HK-2 (cell line): ENCODE results near the gene SLC5A4.

Experiments
- DNase-seq: peaks from one replicate; pipeline ENCODE4 v3.0.0-alpha.2; 2018; ENCODE audit not compliant: unreplicated experiment

SLC5A4 gene

DNA sequence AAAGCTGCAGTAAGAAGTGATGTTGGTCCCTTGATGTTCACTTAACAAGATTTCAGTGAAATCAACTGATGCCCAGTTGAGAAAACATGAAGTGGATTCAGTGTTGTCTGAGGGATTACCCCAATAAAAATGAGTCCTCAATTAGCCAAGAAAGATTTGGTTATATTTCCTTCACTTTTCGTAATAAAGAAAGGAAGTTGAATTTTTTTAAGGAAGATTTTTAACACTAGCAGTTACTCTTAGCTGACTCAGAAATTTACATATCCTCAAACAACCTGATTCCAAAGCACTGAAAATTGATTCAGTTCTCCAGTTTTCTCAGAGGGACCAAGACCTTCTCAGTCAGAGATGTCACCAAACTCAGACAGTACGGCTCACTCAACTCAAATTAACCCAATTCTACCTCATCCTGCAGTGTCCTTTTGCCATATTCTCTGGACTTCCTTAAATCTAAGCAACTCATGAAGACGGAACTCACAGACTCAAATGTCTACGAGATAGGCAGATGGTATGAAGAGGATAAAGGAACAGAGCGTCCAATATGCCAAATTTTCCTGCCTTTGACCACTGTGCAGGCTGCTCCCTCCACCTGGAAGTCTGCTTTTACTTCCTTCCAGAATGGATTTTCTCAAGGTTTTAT lies 22.8 kb downstream of the SLC5A4 start:
- no peak for DNase-seq

DNA sequence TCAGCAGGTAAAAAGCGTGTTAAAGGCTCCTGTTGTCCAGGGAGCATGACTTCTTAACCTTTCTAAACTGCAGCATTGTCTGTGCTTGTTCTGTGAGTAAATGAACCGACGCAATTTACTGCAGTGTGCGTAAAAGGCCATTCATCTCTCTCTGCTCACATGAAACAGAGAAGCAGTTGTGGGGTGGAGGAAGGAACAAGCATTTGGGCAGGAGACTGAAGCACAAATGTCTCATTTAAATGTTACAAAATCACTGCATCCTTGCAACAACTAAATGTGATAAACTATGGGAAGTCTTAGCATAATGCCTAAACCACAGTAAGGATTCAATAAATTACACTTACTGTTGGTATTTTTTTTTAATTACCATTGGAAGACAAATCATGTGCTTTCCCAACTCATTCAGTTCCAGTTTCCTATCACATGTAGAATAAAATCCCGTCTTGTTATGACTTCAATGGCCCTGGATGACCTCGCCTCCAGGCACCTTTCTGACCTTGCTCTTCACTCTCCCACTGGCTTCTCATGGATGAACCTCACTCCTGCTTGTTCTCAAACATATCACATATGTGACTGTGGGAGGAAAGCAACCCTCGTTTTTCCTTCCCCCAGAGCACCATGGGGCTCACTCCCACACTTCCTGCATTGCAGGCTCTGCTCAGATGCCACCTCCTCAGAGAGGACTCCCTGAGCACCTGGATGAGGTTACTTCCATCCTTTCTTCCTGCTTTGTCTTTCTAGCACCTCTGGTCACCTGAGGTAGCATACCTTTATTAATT lies 28.6 kb downstream of the SLC5A4 start:
- DNase-seq, result no peak

DNA sequence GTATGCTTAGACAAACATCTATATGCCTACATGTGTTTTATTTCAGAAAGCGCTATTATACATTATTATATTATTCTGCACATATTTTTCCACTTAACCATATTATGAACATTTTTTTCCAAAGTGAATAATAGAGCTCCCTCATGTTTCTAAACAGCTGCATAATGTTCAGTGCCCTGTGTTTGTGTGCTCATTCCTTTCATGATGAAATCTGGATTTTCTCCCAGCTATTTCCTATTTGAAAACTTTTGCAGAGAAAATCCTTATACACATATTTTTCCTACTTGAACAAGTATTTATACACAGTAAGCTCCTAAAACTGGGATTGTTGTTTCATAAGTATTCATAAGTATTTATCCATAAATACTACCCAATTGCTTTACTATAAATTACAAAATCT lies 32.2 kb downstream of the SLC5A4 start:
- DNase-seq, result no peak

DNA sequence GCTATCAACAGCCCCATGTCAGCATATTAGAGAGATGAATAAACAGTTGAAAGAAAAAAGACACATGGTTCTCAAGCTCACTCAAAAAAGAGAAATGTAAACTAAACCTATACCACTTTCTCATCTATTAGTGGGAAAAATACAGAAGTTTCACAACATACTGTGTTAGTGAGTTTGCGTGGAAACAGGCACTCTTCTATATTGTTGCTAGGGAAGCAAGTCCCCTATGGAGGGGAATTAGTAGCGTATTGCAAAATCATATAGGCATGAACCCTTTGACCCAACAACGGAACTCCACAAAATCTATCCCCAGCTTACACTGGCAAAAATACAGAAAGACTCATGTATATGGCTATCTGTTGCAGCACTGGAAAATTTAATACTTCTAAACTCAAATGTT lies 36.1 kb downstream of the SLC5A4 start:
- DNase-seq, result no peak

DNA sequence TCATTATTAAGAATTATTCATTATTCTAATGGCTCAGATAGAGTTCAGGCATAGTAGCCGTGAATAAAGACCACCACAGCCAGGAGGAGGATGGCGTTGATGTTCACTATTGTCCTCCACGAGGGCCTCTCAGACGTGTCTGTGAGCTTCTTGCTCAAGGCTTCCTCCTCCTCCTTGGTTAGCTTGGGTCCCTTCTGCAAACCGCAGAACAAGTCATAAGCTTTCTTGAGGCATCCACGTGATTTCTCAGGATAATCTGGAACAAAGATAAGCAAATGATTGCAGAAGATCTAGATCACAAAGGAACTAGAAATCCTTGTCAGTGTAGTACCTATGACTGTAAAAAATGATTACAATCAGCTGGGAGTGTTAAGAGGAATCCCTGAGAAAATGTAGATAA lies 36.7 kb downstream of the SLC5A4 start:
- DNase-seq, result no peak

DNA sequence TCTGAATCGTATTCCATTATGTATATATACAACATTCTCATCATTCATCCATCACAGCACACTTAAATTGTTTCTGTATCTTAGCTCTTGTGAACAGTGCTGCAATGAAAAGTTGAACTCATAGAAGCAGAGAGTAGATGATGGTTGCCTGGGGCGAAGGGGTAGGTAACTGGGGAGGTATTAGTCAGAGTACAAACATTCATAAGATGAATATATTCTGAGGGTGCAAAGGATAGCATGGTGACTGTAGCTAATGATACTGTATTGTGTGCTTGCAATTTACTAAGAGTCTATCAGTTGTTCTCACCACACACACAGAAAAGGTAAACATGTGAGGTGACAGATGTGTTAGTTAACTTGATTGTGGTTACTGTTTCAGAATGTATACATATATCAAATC lies 37.7 kb downstream of the SLC5A4 start:
- no peak for DNase-seq

DNA sequence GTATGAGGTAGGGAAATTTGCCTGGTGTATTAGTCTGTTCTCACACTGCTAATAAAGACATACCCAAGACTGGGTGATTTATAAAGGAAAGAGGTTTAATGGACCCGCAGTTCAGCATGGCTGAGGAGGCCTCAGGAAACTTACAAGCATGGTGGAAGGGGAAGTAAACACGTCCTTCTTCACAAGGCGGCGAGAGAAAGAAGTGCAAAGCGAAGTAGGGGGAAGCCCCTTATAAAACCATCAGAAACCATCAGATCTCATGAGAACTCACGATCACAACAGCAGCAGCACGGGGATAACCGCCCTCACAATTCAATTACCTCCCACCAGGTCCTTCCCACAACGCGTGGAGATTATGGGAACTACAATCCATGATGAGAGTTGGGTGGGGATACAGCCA lies 38.2 kb downstream of the SLC5A4 start:
- DNase-seq, result no peak

DNA sequence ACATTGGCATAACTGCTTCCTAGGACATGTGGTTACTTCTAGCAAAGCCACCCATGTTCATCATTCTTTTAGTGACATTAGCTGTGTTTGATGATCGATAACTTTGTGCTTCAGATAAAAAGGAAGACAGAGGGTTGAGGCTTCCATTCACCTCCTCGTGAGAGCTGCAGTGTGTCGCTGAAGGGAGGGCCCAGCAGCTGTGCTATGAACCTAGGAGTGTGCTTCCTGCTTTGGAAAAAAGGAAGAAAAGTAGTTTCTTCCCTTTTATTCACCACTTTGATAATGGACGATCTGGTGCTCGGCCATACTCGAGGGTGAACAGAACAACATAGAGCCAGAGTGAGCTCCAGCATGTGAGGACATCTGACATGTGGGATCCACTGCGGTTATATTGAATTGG lies 44.1 kb downstream of the SLC5A4 start:
- no peak for DNase-seq

DNA sequence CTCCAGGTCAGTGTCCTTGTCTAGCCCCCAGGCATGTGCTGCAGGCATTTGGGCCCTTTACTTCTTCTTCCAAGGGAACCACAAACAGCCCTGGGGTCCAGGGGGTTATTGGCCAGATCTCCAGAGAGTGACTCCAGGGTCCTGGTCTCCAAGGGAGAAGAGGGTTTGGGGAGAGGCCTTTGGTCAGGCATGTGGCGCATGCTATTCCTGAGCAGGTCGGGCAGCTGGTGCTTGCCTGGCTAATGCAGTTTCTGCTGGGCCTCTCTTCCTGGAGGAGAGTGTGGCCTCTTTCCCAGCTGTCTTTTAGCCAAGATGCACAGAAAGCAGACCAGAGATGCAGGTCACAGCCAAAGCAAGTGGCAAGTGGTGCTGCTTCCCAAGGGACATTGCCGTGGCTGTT lies 46.5 kb downstream of the SLC5A4 start:
- DNase-seq, result no peak

DNA sequence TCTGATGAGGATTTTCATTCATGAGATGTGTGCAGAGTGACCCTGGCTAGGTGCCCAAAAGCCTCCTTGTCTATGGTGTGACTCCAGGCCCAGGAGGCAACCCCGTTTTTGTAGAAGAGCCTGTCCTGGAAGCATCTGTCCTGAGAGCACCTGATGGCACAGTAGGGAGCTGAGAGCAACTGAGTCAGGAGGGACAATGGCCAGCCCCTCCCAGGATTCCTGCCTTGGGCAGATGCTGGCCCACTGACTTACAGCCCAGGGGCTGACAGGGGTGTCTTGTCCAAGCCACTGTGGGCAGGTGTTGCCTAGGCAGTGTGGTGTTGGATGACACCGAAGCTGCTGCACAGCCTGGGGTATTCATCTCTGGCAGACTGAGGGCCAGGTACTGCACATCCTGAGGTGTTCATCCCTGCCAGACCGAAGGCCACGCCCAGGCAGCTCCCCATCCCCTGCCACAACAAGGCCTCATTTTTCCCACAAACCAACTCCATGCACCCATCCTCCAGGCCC lies 47.1 kb downstream of the SLC5A4 start:
- no peak for DNase-seq

DNA sequence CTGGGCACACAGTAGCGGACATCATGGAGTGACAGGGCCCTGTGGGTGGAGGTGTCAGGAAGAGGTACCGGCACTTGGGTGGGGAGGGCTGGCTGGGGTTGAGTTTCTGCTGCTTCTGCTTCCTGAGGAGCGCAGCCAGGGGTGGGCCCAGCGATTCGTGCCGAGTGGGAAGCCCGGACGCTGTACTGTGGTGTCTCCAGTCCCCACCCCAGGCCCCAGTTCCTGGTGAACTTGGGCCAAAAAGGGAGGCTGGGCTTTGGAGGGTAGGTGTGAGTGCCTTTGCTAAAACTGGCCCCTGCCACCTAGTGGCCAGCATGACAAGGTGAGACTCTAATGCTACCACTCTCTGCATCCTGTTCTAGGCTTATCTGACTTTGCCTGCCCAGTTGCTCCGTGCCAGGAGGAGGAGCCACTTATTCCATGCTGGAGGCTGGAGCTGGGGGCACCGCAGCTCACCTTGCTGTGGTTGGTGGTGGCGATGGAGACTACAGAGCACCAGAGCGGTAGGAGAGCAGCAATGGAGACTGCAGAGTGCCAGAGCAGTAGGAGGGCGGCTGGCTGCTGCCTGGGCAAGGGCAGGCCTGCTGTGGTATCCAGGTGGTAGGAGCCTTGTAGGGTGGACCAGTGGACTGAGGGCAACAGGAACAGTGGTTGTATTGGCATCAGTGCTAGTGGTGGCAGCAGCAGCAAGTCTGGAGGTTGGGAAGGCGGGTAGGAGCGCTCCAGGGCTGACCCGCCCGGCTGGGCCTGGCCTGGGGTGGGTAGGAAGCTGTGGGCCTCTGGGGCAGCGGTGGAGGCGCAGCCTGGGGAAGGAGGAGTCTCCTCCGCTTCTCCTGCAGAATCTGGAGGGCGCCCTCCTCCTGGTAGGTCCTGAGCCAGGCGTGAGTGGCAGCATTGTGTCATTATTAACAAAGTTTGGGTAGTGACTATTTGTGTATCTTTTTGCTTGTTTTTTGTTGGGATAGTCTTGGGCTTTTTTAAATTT lies 48.1 kb downstream of the SLC5A4 start:
- DNase-seq, result peak; percentile 33

DNA sequence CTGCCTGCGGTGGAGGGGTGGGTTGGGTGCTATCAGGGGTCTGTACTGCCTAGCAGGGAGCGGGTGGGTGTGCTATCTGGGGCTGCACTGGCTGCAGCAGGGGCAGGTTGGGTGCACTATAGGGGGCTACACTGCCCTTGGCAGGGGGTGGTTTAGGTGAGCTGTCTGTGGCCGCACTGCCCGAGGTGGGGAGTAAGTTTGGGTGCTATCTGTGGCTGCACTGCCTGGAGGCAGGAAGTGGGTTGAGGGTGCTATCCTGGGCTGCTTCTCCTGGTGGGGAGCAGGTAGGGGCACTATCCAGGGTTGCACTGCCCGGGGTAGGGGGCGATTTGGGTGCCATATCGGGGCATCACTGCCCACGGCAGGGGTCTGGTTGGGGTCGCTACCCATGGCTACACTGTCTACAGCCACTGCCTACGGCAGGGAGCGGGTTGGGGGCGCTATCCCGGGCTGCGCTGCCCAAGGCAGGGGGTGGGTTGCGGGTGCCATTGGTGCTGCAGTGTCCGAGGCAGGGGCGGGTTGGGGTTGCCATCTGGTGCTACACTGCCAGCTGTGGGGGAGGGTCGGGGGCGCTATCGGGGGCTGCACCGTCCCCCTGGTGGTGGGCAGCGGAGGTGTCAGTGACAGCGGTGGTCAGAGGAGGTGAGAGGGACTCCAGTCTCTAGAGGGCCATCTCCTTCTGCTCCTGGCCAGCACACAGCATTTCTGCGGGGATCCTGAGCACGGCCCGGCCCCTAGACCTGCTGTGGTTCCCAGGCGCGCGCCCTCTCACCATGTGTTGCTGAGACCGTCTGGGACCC lies 49.0 kb downstream of the SLC5A4 start:
- DNase-seq, result no peak

DNA sequence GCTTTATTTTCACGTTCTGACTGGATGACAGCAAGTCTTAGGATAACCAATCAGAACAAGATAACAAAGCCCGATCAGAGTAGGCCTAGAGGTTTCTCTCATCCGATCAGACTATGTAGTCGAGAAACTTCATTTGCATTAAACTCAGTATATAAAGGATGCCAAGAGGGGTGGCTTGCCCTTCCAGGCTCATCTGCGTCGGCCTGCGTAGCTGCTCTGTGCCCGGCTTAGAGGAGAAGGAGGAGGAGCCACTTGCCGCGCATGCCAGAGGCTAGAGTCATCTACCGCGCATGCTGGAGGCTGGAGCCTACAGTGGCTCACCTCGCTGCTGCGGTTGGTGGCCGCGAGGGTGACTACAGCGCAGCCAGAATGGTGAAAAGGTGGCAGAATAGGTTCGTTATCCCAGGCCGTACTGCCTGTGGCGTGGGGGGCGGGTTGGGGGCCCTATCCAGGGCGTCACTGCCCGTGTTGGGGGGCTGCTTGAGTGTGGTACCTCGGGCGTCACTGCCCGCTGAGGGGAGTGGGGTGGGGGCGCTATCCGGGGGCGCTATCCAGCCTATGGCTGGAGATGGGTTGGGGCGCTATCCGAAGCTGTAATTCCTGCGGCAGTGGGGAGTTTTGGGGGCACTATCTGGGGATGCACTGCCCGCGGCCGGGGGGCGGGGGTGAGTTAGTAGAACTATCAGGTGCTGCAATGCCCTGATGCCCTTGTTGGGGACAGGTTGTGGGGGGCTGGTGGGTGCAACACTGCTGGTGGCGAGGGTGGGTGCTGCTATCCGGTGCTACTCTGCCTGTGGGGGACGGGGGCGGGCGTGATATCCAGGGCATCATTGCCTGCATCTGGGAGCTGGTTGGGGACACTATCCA lies 50.1 kb downstream of the SLC5A4 start, which contains the start of gene RFPL2:
Gene RFPL2, minus strand, starts transcription at position 218 of the 867 bp plus-strand sequence. CDS start 2,622 bp downstream, outside the sequence.
- no peak for DNase-seq

DNA sequence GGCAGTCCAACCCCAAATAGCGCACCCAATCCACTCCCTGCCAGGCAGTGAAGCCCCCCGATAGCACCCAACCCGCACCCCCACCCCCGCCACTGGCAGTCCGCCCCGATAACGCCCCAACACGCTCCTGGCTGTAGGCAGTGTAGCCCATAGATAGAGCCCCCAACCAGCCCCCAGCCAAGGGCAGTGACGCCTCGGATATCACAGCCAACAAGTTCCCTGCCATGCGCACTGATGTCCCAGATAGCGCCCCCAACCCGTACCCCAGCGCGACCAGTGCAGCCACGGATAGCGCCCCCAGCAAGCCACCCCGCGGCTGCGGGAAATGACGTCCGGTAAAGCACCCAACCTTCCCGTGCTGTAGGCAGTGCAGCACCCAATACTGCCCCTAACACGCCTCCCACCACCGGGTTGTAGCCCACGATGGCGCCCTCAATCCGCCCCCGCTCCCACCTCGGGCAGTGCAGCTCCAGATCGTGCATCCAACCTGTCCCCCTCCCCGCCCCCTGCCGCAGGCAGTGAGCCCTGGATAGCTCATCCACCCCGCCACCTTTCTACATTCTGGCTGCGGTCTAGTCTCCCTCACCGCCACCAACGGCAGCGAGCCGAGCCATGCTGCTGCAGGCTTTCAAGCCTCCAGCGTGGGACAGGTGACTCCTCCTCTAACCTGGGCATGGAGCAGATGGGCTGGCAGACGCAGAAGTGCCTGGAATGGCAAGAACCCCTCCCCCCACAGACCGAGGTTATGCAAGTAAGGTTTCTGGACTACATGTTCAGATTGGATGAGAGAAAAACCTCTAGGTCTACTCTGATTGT lies 50.9 kb downstream of the SLC5A4 start:
- no peak for DNase-seq

DNA sequence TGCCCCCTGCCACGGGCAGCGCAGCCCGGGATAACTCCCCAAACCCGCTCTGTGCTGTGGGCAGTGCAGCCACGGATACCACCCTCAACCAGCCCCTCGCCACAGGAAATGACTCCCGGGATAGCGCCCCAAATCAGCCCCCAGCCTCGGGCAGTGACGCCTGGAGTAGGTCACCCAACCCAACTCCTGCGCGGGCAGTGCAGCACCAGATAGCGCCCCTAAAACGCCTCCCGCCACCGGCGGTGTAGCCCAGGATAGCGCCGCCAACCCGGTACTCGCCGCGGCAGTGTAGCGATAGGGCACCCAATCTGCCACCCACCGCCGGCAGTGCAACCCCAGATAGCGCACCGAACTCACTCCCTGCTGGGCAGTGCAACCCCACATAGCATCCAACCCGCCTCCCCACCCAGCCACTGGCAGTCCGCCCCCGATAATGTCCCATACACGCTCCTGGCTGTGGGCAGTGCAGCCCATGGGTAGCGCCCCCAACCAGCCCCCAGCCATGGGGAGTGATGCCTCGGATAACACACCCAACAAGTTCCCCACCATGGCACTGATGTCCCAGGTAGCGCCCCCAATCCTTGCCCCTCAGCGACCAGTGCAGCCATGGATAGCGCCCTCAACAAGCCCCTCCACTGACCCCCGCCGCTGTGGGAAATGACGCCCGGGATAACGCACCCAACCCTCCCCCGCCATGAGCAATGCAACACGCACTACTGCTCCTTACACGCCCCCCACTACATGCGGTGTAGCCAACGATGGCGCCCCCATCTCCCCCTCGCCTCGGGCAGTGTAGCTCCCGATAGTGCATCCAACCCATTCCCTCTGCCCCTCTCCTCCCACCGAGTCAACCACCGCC lies 51.7 kb downstream of the SLC5A4 start:
- no peak for DNase-seq

DNA sequence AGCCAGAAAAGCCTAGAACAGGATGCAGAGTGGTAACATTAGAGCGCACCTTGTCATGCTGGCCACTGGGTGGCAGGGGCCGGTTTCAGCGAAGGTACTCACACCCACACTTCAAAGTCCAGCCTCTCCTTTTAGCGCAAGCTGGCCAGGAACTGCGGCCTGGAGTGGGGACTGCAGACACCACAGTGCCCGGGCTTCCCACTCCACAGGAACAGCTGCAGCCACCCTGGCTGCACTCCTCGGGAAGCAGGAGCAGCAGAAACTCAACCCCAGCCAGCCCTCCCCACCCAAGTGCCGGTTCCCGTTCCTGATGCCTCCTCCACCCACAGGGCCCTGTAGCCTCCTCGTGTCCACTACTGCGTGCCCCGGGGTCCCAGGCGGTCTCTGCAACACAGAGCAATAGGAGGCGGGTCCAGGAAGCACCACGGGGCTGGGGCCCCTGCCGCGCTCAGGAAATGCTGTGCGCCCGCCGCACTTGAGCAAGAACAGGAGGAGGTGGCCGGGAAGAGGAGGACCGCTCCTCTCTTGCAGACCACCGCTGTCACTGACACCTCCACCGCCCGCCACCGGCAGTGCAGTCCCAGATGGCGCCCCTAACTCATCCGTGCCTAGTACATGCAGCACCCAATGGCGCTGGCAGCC lies 52.5 kb downstream of the SLC5A4 start:
- peak; percentile 59 for DNase-seq

DNA sequence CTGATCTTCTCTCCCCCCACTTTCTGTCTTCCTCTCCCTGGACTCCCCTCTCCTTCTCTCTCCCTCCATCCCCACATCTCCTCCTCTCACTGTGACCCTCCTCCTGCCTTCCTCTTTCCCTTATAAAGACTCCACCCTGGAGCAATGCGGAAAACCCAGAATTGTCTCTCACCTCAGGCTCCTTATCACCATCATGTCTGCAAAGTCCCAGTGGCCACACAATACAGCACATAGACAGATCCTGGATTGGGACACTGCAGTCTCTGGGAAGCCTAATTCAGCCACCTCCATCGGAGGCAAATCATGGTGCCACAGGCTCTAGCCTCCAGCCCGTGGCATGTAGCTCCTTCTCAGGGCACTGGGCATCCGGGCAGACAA lies 53.0 kb downstream of the SLC5A4 start:
- DNase-seq, result no peak

DNA sequence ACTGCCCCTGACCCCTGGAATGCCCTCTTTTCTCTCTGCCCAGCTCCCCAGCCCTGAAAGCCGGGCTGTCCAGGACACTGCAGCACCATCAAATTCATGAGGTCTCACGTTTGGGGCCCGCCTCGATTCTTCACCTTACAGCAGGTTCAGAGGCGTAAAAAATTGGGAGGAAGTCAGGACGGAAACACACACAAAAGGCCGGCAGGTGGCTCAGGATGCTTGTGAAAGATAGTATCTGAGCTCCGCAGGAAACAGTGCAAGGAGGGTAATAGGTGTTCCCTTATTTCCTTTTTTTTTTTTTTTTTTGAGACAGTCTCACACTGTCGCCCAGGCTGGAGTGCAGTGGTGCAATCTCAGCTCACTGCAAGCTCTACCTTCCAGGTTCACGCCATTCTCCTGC lies 54.4 kb downstream of the SLC5A4 start:
- no peak for DNase-seq
